SU-DHL-6 (cell line): ENCODE data around the gene ECI1.

ENCODE experiments used
- H2AFZ ChIP-seq: fragments of 200-600 bp; sonication (generic); 2 replicates; pipeline ENCODE4 v1.6.1; 2014; ENCODE audit warnings: low read depth, mild to moderate bottlenecking, moderate library complexity, mixed read lengths, antibody characterized with exemption, low read length; ENCODE audit not compliant: severe bottlenecking
- H3F3A ChIP-seq: fragments of 200-600 bp; shearing (Covaris generic); 2 replicates; pipeline ENCODE4 v1.6.0; 2016; ENCODE audit warnings: antibody characterized with exemption, mild to moderate bottlenecking; ENCODE audit not compliant: insufficient read depth
- H3K27ac ChIP-seq: fragments of 200-600 bp; sonication (generic); 2 replicates; pipeline ENCODE4 v1.5.1; 2016; ENCODE audit warnings: low read depth, mild to moderate bottlenecking, low read length, moderate library complexity, mixed read lengths
- H3K27me3 ChIP-seq: fragments of 200-600 bp; sonication (generic), shearing (Covaris generic); 2 replicates; pipeline ENCODE4 v1.6.0; 2014; ENCODE audit warnings: mild to moderate bottlenecking, low read length
- H3K36me3 ChIP-seq: fragments of 200-600 bp; sonication (generic); 2 replicates; pipeline ENCODE4 v1.6.1; 2014; ENCODE audit warnings: mild to moderate bottlenecking, low read length, mixed read lengths
- H3K4me2 ChIP-seq: fragments of 300-600, 200-600 bp; shearing (Covaris generic), sonication (generic); 2 replicates; pipeline ENCODE4 v1.6.0; 2014; ENCODE audit warnings: low read length, low read depth, mild to moderate bottlenecking; ENCODE audit not compliant: poor library complexity, severe bottlenecking
- H3K4me3 ChIP-seq: fragments of 200-600 bp; sonication (generic); 2 replicates; pipeline ENCODE4 v1.5.1; 2014; ENCODE audit warnings: antibody characterized with exemption, low read length, mild to moderate bottlenecking, mixed read lengths; ENCODE audit not compliant: insufficient read depth, poor library complexity, severe bottlenecking
- H3K79me2 ChIP-seq: fragments of 200-600 bp; sonication (generic); 2 replicates; pipeline ENCODE4 v1.6.1; 2014; ENCODE audit warnings: mild to moderate bottlenecking, low read length, moderate library complexity; ENCODE audit not compliant: insufficient read depth
- H3K9ac ChIP-seq: fragments of 200-600 bp; sonication (generic); 2 replicates; pipeline ENCODE4 v1.7.0; 2014; ENCODE audit warnings: mild to moderate bottlenecking, low read length
- H3K9me2 ChIP-seq: fragments of 200-600 bp; sonication (generic); replicated peaks from 2 replicates; pipeline ENCODE4 v1.6.1; 2014; ENCODE audit warnings: low read length; ENCODE audit not compliant: insufficient read depth
- H3K9me3 ChIP-seq: fragments of 200-600 bp; sonication (generic); 2 replicates; pipeline ENCODE4 v1.6.1; 2014; ENCODE audit warnings: low read length, mixed read lengths; ENCODE audit not compliant: insufficient read depth
- H4K20me1 ChIP-seq: fragments of 200-600 bp; sonication (generic); 2 replicates; pipeline ENCODE4 v1.6.1; 2014; ENCODE audit warnings: low read depth, mild to moderate bottlenecking, antibody characterized with exemption, low read length, moderate library complexity, mixed read lengths
- CTCF ChIP-seq: fragments of 200-600 bp; sonication (generic); IDR thresholded peaks from one replicate; pipeline ENCODE4 v1.5.1; 2017; ENCODE audit warnings: antibody characterized with exemption, mild to moderate bottlenecking, low read length, moderate library complexity; ENCODE audit not compliant: insufficient read depth, poor library complexity, severe bottlenecking
- EZH2phosphoT487 ChIP-seq: fragments of 200-600 bp; sonication (generic), shearing (Covaris generic); conservative IDR thresholded peaks from 2 replicates; pipeline ENCODE4 v1.6.1; 2018; ENCODE audit warnings: mild to moderate bottlenecking, antibody characterized with exemption, low read length, moderate library complexity, mixed read lengths

Gene ECI1

GRCh38 chr16:2232094-2232990 is 19.0 kb downstream of the ECI1 start:
- no peaks in the 10 kb centered on the region for H3K9me3 ChIP-seq
- H3K4me2 ChIP-seq, result no peak overlapping the region
- no peaks in the 10 kb centered on the region for H3K27me3 ChIP-seq
- no peak overlapping the region for H3K4me3 ChIP-seq
- no peaks in the 10 kb centered on the region for H4K20me1 ChIP-seq
- H3K9ac ChIP-seq, result no peak overlapping the region
- H3K79me2 ChIP-seq, result peaks cover 9% of the 10 kb centered on the region; the same call in 1 of the 2 replicates
- H3K36me3 ChIP-seq, result no peaks in the 10 kb centered on the region
- no peaks in the 10 kb centered on the region for H3K9me2 ChIP-seq
- no peaks in the 10 kb centered on the region for H3F3A ChIP-seq
- H2AFZ ChIP-seq, result no peak overlapping the region
- H3K27ac ChIP-seq, result no peak overlapping the region
- TF ChIP-seq EZH2phosphoT487 (no peak), CTCF (no peak)

GRCh38 chr16:2231016-2231931 is 20.1 kb downstream of the ECI1 start:
- Histone ChIP-seq H2AFZ (no peak overlapping the region), H3K9me2 (no peaks in the 10 kb centered on the region), H4K20me1 (no peaks in the 10 kb centered on the region), H3K27me3 (no peaks in the 10 kb centered on the region), H3K9me3 (no peaks in the 10 kb centered on the region), H3K4me3 (no peak overlapping the region), H3K4me2 (no peak overlapping the region), H3K9ac (no peak overlapping the region), H3F3A (no peaks in the 10 kb centered on the region), H3K79me2 (peaks cover 18% of the 10 kb centered on the region), H3K36me3 (no peaks in the 10 kb centered on the region), H3K27ac (no peak overlapping the region)
- TF ChIP-seq EZH2phosphoT487, result no peak
- TF ChIP-seq CTCF, result no peak

- Histone ChIP-seq H3K9me2 (no peaks in the 10 kb centered on the region), H3K9ac (no peak overlapping the region), H3K9me3 (no peaks in the 10 kb centered on the region), H3K79me2 (peaks cover 27% of the 10 kb centered on the region), H3F3A (no peaks in the 10 kb centered on the region), H2AFZ (no peak overlapping the region), H4K20me1 (no peaks in the 10 kb centered on the region), H3K4me2 (no peak overlapping the region), H3K27me3 (no peaks in the 10 kb centered on the region), H3K36me3 (no peaks in the 10 kb centered on the region), H3K4me3 (no peak overlapping the region), H3K27ac (no peak overlapping the region)
- TF ChIP-seq CTCF (no peak), EZH2phosphoT487 (no peak)
These were observed 21.0 kb downstream of the ECI1 start for GRCh38 chr16:2230376-2230775.
